ENCODE data around the gene TAC1.
"Not testable (repeated sequence)": the region's sequence is repeated elsewhere in the genome, so short reads cannot be mapped to it uniquely, and the experiment has no call there.

Gene TAC1, protein sequence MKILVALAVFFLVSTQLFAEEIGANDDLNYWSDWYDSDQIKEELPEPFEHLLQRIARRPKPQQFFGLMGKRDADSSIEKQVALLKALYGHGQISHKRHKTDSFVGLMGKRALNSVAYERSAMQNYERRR

DNA sequence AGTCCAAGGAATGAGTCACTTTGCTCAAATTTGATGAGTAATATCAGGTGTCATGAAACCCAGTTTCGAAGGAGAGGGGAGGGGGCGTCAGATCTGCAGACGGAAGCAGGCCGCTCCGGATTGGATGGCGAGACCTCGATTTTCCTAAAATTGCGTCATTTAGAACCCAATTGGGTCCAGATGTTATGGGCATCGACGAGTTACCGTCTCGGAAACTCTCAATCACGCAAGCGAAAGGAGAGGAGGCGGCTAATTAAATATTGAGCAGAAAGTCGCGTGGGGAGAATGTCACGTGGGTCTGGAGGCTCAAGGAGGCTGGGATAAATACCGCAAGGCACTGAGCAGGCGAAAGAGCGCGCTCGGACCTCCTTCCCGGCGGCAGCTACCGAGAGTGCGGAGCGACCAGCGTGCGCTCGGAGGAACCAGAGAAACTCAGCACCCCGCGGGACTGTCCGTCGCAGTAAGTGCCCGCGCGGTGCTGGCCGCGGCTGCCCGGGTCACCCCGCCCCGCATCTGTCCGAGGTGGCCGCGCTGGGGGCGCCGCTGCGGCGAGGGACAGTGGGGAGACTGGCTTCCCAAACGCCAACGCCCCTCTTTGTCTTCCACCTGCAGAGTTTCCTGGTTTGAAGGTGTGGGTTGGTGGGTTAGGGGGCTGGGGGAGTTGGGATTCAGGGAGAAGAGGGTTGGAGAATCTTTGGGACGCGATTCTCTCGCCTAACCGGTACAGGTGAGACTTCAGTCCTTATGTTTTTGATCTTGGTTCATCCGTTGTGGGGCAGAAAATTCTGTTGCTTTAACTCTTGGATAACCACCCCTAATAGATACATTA lies at the start of gene TAC1:
Gene TAC1, plus strand, starts transcription at position 351 of the 829 bp plus-strand sequence. CDS start 527 bp downstream, outside the sequence.
- no peak for DNase-seq (ENCODE audit: low read depth, low spot score)

DNA sequence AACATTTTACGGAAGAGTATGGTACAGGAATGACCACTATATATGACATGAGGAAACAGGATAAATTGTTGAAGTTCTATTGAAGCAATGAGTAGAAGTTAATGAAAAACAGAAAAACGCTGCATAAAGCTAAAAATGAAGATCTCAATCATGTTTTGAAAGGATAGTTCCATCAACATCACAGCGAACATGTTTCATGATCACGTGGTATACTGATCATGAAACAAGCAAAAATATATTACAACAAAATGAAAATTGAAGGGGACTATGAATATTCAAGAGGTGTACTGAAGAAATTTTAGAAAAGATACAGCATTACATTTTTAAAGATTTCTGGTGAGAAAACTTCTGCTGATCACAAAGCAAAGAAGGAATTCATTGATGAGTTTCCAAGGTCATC lies 45.9 kb upstream of the TAC1 start:
- no peak for DNase-seq (ENCODE audit: low read depth, low spot score)

DNA sequence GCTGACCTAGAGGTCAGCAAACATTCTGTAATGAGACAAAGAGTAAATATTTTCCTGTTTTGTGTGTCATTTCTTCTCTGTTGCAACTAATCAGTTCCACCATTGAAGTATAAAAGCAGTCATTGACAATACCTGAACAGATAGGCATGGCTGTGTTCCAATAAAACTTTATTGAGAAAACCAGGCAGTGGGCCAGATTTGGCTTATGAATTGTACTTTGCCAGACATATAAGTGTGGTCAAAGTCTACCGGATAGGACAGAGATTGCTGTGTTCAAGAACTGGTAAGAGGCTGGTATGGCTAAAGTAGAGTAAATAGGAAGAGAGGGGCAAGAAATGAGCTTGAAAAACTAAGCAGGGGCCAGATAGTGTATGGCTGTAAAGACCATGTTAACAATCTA lies 38.3 kb upstream of the TAC1 start:
- no peak for DNase-seq (ENCODE audit: low read depth, low spot score)

DNA sequence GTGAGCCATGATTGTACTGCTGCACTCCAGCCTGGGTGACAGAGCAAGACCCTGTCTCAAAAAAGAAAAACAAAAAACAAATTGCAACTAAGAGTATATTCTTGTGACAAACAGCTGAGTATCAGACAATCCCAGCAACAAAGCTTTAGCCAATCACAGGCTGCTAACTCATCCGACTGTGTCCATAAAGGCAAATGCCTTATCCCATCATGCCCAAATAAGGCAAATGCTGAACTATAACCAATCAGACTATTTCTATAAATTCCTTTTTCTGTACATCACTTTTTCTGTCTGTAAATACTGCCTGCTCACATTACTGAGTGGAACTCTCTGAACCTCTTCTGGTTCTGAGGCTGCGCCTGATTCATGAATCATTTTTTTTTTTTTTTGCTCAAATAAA lies 37.5 kb upstream of the TAC1 start:
- no peak for DNase-seq (ENCODE audit: low read depth, low spot score)

DNA sequence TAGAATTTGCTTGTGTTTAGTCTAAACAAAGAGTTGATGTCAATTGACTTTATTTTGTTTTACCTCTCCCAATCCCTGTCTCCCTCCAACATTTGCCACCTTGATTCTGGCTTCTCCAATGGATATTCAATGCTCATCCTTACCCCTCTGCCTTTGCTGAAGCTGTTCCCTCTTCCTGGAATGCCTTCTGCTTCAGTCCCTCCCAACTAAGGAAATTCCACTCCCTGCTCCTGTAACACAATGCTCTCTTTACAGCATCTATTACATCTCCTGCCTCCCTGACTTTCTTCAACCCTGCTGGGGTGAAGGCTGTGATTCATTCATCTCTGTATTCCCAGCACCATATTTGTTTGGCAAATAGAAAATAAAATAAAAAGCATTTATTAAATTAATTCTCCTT lies 34.5 kb upstream of the TAC1 start:
- no peak for DNase-seq (ENCODE audit: low read depth, low spot score)

DNA sequence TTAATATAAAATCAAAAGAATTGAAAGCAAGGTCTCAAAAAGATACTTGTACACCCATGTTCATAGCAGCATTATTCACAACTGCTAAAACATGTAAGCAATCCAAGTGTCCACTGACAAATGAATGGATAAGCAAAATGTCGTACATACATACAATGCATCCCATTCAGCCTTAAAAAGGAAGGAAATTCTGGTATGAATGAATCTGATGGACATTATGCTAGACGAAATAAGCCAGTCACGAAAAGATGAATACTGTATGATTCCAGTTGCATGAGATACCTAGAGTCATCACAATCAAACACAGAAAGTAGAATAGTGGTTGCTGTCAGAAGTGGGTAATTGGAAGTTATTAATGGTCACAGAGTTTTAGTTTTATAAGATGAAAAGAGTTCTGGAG lies 9.5 kb upstream of the TAC1 start:
- no peak for DNase-seq (ENCODE audit: low read depth, low spot score)

DNA sequence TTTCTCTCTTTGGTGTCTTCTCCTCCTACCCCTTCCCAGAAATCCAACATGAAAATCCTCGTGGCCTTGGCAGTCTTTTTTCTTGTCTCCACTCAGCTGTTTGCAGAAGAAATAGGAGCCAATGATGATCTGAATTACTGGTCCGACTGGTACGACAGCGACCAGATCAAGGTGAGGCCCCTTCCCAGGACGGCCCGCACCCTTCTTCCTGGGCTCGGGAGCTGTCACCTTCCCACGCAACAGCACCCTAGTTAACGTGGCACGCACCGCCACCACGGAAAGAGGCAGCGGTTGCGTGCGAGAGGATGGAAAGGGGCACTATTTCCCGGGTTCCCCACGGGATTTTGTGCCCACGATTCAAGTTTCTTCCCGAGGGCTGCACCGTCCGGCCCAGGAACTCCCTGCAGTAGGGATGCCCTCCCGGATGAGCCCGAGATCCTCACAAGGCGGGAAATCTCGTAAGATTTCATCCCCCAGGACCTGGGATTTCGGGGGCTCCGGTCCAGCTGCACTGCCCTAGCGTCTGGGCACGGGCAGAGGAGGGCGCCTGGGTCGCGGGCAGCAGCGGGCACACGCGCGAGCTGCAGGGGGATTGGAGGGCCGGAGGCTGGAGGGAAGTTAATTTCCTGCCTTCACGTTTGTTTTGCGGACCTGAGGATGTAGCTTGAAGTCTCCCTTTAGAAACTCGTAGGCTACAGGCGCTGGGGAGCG lies 834 bp downstream of the TAC1 start:
- DNase-seq (ENCODE audit: low read depth, low spot score), result no peak

DNA sequence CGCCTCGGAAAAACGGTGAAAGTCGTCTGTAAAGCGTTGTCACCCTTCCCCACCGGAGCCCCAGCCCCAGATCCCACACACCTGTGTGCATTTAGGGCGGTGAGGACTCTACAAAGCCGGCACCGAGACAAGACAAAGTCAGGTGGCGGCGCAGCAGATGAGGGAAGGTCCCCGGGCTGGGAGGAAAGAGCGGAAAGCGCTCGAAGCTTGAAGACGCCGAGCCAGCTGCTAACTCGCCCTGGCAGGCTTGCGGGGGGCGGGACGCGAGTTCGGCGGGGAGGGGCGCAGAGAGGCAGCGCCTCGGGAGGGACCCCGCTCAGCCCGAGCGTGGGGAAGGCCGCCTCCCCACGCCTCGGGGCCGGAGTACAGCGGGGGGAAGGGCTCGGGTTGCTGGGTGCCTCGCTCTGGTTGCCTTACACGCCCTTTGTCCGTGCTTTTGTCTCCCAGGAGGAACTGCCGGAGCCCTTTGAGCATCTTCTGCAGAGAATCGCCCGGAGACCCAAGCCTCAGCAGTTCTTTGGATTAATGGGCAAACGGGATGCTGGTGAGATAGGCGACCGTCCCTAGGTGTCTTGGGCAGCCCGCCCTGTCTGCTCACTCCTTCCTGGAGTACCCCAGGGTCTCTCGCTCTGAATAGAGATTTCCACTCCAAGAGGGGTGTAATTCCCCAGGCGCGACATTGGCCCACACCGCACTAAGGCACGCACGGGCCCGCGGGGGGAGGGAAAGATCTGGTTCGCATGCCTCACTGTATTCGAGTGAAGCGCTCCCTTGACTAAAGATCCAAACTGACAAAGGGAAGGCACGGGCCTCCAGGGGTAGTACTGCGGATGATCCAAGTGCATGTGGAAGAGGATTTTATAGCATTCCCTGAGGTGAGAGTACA lies 1.6 kb downstream of the TAC1 start:
- DNase-seq (ENCODE audit: low read depth, low spot score), result no peak

DNA sequence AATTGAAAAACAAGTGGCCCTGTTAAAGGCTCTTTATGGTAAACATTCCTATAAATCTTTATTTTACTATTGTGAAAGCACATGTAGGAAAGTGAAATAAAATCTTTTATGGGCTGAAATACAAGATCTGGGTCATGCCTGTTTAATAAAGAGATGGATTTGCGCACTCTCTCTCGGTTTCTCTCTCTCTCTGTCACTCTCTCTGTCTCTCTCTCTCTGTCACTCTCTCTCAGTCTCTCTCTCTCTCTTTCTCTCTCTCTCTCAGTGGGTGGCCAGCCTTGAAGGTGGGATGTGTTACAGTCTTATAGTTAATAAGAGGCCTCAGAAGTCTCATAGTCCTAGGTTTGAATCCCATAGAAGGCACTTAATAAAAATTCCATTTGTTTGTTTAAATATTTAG lies 2.4 kb downstream of the TAC1 start:
- DNase-seq (ENCODE audit: low read depth, low spot score), result no peak

DNA sequence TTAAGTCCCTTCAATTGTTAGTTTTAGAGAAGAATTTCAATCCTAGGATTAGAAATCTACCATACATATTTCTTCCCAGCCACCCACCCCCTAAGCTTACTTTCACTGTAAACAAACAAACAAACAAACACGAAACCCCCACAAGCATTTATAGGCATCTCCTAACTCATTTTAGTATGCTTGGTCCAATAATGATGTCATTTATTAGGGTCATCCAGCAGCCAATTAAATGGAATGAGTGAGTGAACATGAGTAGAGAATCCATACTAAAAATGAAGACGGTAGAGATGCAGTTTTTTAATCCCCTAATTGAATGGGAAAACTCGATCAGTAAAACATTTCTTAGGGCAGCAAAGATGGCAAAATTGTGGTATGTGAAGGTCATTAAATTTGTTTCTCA lies 3.2 kb downstream of the TAC1 start:
- no peak for DNase-seq (ENCODE audit: low read depth, low spot score)

DNA sequence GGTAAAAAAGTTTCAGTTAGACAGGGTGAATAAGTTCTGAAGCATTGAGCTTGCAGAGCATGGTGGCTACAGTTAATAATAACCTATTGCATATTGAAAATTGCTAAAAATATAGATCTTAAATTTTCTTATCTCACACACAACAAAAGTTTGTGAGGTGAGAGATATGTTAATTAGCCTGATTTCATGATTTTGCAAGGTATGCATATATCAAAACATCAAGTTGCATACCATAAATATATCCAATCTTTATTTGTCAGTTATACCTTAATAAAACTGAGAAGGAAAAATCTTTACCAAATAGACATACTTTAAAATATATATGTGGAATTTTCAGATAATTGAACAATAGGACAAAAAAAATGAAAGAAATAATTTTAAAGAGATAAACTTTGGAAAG lies 16.6 kb downstream of the TAC1 start:
- DNase-seq (ENCODE audit: low read depth, low spot score), result no peak

DNA sequence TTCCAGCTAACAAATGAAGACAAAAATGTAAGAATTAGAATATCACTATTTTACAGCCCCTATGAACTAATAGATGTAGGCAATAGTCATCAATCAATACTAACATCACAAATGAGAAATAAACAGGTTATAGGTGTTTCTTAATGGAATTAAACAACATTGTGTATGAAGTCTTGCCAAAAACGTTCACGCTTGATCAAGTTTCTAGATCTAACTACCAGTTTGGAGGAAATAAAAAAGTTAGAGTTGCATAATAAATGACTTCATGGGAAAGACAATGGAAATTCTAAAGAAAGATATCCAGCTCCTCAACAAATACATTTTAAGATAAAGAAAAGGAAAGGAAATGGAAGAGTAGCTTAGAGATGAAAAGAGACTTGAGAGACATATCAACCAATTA lies 19.7 kb downstream of the TAC1 start:
- no peak for DNase-seq (ENCODE audit: low read depth, low spot score)

DNA sequence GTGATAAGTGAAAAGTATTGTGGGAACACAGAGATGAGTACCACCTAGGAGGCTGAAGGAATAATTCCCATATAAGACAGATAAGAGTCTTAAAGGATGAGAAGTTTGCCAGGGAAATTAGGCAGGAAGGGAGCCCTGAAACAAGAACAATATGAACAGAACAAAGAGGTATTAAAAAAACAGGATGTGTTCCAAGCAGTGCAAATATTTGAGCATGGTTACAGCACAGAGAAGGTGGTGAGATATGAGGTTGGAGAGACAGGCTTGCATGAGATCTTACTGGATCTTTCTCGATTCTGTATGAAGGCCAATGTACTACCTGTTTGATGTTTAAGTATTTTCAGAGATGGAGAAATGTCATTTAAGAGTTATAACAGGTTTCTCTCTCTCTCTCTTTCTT lies 20.3 kb downstream of the TAC1 start:
- no peak for DNase-seq (ENCODE audit: low read depth, low spot score)

DNA sequence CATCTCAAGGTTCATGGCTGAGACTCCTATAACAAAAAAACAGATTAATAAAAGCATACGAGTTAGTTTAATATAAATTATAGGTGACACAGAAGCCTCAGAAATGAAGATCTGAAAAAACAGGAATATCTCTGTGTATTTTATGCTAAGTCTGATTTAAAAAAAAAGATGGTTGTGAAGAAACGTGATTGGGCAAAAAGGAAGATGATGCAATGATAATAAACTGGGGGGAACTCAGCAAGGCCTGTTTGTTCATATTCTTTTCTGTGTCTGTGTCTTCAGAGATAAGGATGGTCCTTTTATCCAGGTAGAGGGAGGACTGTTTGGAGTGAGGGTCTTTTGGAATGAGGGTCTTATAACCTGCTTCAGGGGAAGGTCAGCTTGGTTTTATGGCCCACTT lies 25.9 kb downstream of the TAC1 start:
- DNase-seq (ENCODE audit: low read depth, low spot score), result no peak

DNA sequence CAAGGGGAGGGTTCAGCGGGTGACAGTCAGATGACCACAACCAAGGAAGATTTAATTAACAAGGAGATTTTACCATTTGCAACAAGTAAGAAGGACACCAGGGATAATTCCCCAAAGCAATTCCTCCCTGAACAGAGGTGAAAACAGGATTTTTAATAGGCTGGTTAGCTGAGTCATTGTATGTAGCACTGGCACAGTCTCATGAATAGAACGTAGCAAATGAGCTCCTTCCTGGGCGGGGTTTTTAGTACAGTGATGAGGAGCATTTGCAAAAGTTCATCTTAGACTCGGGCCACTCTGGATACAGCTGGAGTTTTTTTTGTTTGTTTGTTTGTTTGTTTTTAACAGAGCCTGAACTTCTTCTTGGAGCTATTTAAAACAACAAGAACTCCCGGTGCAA lies 39.0 kb downstream of the TAC1 start:
- no peak for DNase-seq (ENCODE audit: low read depth, low spot score)

DNA sequence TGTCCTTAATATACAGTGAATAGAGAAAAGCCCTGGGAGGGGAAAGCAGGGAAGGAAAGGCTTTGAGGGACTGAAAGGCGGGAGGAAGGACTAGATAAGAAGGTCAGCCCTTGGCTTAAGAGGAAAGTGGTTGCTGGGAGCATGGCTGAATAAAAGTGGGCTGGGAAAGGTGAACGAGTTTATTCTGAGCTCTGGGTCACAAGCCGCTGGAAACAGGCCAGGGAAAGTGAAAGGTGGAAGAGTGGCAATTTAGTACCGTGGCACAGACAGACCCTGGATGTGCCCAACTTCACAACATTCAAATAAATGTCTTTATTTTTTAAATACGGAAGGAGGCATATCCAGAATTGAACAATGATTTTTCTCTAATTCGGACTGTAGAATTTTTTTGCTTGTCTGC lies 39.7 kb downstream of the TAC1 start:
- DNase-seq (ENCODE audit: low read depth, low spot score), result no peak

DNA sequence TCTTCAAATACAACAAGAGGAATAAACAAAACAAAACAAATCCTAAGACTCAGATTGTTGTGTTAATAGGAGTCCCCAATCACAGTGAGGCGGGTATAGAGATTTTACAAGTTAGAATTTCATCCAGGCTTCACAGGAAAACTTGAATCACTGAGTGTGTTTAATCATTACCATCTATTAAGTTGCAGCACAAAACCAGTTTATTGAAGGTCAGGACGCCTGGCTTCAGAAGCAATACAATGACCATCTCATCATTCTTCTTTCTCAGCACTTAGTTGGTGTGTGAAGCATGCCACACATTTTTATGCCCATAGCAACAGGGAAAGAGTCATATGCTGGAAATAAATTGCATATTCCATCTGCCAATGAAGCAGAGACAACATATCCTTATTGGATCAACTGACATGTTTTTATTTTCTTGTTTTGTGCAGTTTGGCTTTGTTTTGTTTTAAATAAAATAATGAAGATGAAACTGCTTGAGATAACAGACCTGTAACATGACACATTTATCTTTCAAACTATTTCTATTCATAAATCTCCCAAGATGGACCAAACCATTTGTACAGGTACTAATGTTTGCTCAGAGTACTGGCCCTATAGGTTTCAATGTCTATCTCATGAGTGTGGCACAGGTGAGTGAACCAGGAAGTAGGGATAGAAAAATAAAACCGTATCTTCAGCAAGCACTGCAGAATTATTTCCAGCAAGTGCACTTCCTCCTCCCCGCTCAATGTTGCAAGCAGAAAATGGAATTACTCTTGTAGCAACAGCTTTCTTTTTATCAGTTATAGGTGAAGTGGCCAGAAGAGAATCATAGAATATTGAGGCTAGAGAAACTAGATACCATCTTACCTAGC lies 40.4 kb downstream of the TAC1 start:
- no peak for DNase-seq (ENCODE audit: low read depth, low spot score)

DNA sequence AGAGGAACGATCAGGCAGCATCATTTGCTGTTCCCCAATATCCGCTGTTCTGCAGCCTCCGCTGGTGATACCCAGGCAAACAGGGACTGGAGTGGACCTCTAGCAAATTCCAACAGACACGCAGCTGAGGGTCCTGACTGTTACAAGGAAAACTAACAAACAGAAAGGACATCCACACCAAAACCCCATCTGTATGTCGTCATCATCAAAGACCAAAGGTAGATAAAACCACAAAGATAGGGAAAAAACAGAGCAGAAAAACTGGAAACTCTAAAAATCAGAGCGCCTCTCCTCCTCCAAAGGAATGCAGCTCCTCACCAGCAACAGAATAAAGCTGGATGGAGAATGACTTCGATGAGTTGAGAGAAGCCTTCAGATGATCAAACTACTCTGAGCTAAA lies 54.5 kb downstream of the TAC1 start:
- DNase-seq (ENCODE audit: low read depth, low spot score), result not testable (repeated sequence)

All from activated naive CD8-positive, alpha-beta T cell treated with anti-CD3 and anti-CD28 coated beads, Interleukin-2, amount 50 U/mL, for 16 hours (primary cell).